Testis (tissue), 3 donors: ENCODE results near the gene PRSS35. TPM values are rescaled to one million over a fixed set of nuclear protein-coding genes. Genes with fewer than 3 reads are reported as not detected.

Experiments
- DNase-seq: peaks from one replicate; pipeline ENCODE4 v3.0.0-alpha.2; 2019
- H3K27ac ChIP-seq, 2 donors: fragments of 200-600 bp; sonication (generic); one replicate each; pipeline ENCODE4 v1.5.1; 2019
- H3K27me3 ChIP-seq: fragments of 200-600 bp; sonication (generic); one replicate; pipeline ENCODE4 v1.5.1; 2019
- H3K36me3 ChIP-seq: fragments of 200-600 bp; sonication (generic); one replicate; pipeline ENCODE4 v1.5.1; 2017; ENCODE audit warnings: low read depth; ENCODE audit errors: missing control alignments
- H3K4me1 ChIP-seq: fragments of 200-600 bp; sonication (generic); one replicate; pipeline ENCODE4 v1.5.1; 2019
- H3K4me3 ChIP-seq, 2 donors: fragments of 200-600 bp; sonication (generic); one replicate each; pipeline ENCODE4 v1.5.1; 2017 to 2019
- H3K9me3 ChIP-seq: fragments of 200-600 bp; sonication (generic); one replicate; pipeline ENCODE4 v1.5.1; 2017
- CTCF ChIP-seq, 3 experiments: fragments of 450-650 bp in 2 of 3; fragments of 200-600 bp in 1 of 3; sonication (generic) in 1 of 3; IDR thresholded peaks; one replicate each; pipeline ENCODE4 v1.5.1; 2016 to 2019; ENCODE audit warnings: antibody characterized with exemption in 3 of 3, mild to moderate bottlenecking in 2 of 3, moderate library complexity in 1 of 3
- POLR2A ChIP-seq: fragments of 450-650 bp; IDR thresholded peaks from one replicate; pipeline ENCODE4 v1.6.1; 2017; ENCODE audit warnings: antibody characterized with exemption, mild to moderate bottlenecking, moderate library complexity
- WGBS, 2 donors: methylation state at CpG; one replicate each; pipeline ENCODE4 v1.1.5; 2018; 5-methylcytosine and 5-hydroxymethylcytosine counted together
- intact Hi-C: fragments of 100-400 bp; cut with DNase I; formaldehyde crosslinking; loops from one replicate; pipeline ENCODE4 v1.15.1; 2023; ENCODE audit warnings: low total_unique reads
- polyA plus RNA-seq: library from polyadenylated mRNA; stranded (reverse); fragments of 350-450 nt; fragmentation: Illumina TruSeq; extraction: RNeasy Lipid Tissue Mini Kit (QIAGEN cat#74804); gene quantifications from one replicate; pipeline ENCODE4 v1.2.3, GENCODE V29; 2014; ENCODE audit warnings: low read depth, low replicate concordance; ENCODE audit not compliant: insufficient read depth
- total RNA-seq, 2 donors: library from RNA; depleted of rRNA; stranded (reverse); fragments of >200 nt; gene quantifications; one replicate each; pipeline ENCODE4 v1.2.3, GENCODE V29; 2016

PRSS35 gene
- total and polyA plus RNA-seq, 3 donors from 2014 or later: 2.3 to 6.9 (median 3.4) TPM

- Histone ChIP-seq H3K9me3 (no peaks in the 10 kb centered on the region), H3K27me3 (no peaks in the 10 kb centered on the region), H3K36me3 (no peaks in the 10 kb centered on the region), H3K4me1 (no peaks in the 10 kb centered on the region), H3K4me3 (no peak overlapping the region), H3K27ac (no peak overlapping the region)
- DNase-seq: no peak
- 75 to 96% methylated on average over 4 of the region's 4 CpGs for WGBS, 2 donors
- no peak for TF ChIP-seq POLR2A
- intact Hi-C loops: no loop called here
These were observed 23.5 kb upstream of the PRSS35 start for GRCh38 chr6:83488861-83489260.

DNA sequence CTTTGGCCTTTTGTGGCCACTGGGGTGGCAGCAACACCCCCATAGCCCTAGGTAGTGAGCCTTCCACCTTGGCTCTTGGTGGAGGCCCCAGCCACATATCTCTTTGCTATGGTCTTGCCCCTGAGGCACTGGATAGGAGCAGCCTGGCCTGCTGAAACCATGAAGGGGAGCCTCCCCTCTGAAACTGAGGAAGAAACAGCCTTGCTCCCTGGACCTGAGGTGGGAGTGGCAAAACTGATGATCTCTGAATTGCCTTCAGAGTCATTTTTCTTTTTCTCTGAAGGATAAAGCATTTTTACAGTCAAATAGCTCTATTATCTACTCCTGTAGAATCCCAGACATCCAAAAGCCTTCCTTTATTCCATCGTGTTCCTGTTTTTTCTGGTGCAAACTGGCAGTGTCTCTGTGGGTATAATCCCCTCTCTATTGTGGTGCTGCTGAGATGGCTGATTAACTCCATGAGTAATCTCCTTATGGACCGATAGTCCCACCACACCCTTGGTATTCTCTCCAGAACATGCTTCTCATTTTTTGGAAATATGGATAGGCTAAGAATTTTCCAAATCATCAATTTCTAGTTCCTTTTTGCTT is 22.0 kb upstream of the PRSS35 start:
- Histone ChIP-seq H3K27me3 (no peaks in the 10 kb centered on the region), H3K9me3 (no peaks in the 10 kb centered on the region), H3K4me1 (no peaks in the 10 kb centered on the region), H3K4me3 (no peak overlapping the region), H3K36me3 (no peaks in the 10 kb centered on the region), H3K27ac (no peak overlapping the region)
- DNase-seq: no peak
- TF ChIP-seq CTCF (IDR thresholded peaks at IDR 0.05): no peak
- TF ChIP-seq POLR2A: no peak
- 62 to 66% methylated on average over 2 of the region's 2 CpGs for WGBS, 2 donors
- intact Hi-C loops: no loop called here

- TF ChIP-seq POLR2A (no peak), CTCF (IDR thresholded peaks at IDR 0.05) (no peak)
- Histone ChIP-seq H3K36me3 (no peaks in the 10 kb centered on the region), H3K27me3 (no peaks in the 10 kb centered on the region), H3K9me3 (no peaks in the 10 kb centered on the region), H3K27ac (no peak overlapping the region), H3K4me3 (no peak overlapping the region), H3K4me1 (no peaks in the 10 kb centered on the region)
- intact Hi-C loops: no loop called here
- DNase-seq: peak; percentile 27
- WGBS, 2 donors: 56 to 73% methylated on average over 4 of the region's 4 CpGs
These were observed 7.0 kb upstream of the PRSS35 start for GRCh38 chr6:83505356-83505755.

DNA sequence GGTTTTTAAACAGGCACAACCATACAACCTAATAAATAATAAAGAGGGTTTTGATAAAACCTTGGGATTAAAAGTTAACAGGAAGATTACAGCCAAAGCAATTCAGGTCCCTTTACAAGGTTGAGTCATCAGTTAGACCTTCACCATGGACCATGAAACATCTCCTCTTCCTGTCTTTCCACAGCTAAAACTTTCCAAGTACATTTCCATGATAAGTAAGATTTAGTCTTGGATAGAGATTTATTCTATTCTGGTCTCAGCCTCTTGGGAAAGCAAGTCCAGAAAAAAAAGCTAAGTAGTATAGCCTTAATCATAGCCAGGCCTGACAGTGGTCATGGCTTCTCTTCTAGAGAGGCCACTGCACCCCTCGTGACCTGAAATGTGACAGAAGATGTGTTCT is 2.9 kb upstream of the PRSS35 start:
- no peak for DNase-seq
- Histone ChIP-seq H3K4me1 (peaks cover 2% of the 10 kb centered on the region), H3K27me3 (no peaks in the 10 kb centered on the region), H3K9me3 (no peaks in the 10 kb centered on the region), H3K36me3 (no peaks in the 10 kb centered on the region), H3K27ac (no peak overlapping the region), H3K4me3 (no peak overlapping the region)
- WGBS, 2 donors: 85 to 89% methylated on average over 1 of the region's 1 CpG
- TF ChIP-seq CTCF (IDR thresholded peaks at IDR 0.05) (no peak), POLR2A (no peak)
- intact Hi-C loops: no loop called here

- H3K27ac ChIP-seq: no peak overlapping the region
- TF ChIP-seq CTCF (IDR thresholded peaks at IDR 0.05): no peak
- TF ChIP-seq POLR2A: no peak
- H3K4me3 ChIP-seq: no peak overlapping the region
- H3K4me1 ChIP-seq: peaks cover 2% of the 10 kb centered on the region
- H3K27me3 ChIP-seq: no peaks in the 10 kb centered on the region
- no peak for DNase-seq
- intact Hi-C loops: loop anchor here (10.0 kb wide), 2 partner anchors 86 to 296 kb away; no protein-coding TSS in a partner anchor
- no peaks in the 10 kb centered on the region for H3K36me3 ChIP-seq
- H3K9me3 ChIP-seq: no peaks in the 10 kb centered on the region
- WGBS, 2 donors: 87 to 89% methylated on average over 3 of the region's 3 CpGs
These were observed 1.5 kb upstream of the PRSS35 start for GRCh38 chr6:83510791-83511190.
